AG09319 (cell line): ENCODE measurements around the gene GNAZ.

Experiments used
- DNase-seq: peaks from one replicate; pipeline ENCODE4 v3.0.0-alpha.2; 2010; ENCODE audit warnings: low read depth; ENCODE audit errors: extremely low read depth
- CTCF ChIP-seq: IDR thresholded peaks from 2 replicates; pipeline ENCODE4 v1.5.1; 2011; ENCODE audit warnings: low read depth, mild to moderate bottlenecking, inconsistent platforms, low read length, moderate library complexity

Gene GNAZ

GRCh38 chr22:23168391-23169042 is 98.2 kb downstream of the GNAZ start:
- DNase-seq = no peak
- no peak for TF ChIP-seq CTCF

- TF ChIP-seq CTCF = no peak
- no peak for DNase-seq
Observed at GRCh38 chr22:23169043-23169406, 98.7 kb downstream of the GNAZ start.
